HS-27A (cell line): ENCODE measurements around the gene CORT.

Experiments used
- DNase-seq: peaks from one replicate; pipeline ENCODE4 v3.0.0-alpha.2; 2012; ENCODE audit warnings: low read depth, missing footprints

Gene CORT

DNA sequence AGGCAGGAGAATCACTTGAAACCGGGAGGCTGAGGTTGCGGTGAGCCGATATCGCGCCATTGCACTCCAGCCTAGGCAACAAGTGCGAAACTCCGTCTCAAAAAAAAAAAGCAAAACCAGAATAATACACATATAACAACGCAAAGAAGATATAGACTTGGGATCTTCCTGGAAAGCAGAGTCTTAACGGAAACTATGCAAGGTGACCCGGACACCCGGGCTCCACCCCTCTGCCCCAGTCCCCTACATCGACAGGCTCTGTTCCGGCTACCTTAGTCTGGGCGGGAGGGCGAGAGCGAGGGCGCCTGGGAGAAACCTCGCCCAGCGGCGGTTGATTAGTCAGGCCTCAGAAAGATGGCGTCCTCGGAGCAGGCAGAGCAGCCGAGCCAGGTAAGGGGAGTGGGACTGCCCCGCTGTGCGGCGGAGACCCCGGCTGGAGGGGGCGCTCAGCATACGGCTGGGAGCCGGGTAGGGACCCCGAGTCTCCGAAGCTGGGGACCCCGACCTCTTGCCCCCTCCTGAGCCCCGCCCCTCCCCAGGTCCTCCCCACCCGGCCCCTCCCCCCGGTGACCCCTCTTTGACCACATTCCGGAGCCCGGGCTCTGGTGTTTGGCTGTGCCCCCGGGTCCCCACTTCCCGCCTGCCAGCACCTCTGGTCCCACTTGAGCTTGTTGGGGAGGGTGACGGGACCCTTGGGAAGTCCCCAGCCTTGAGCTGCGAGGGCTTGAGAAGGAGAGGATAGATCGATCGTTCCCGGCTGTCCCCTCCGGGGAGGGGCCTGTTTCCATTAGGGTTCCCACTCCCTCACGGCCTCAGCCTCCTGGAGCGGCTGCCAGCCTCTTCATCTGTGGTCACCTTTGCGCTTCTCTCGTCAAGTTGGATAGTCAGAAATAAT is 25.0 kb downstream of the CORT start, which contains the start of gene PEX14:
Gene PEX14 (plus strand): TSS at position 338 of the 895 bp plus-strand sequence. CDS start 17 bp downstream, at position 355.
- peak; percentile 59 for DNase-seq

DNA sequence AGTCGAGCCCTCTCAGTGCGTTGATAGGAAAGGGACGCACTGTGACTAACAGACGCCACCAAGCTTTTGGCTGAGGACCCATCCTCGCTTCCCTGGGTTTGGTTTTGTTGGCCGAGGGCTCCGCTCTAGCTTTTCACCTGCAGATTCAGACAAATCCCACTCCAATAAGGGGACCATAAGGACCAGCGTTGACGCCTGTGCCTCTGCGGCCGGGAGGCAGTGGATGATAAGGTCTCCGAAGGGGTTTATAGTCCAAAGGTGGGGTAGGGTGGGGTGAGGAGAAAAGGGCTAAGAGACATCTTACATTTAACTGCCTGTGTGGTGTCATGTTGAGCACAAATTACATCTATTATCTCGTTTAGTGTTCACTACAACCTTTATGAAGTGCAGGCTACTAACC is 25.7 kb downstream of the CORT start:
- DNase-seq: no peak

DNA sequence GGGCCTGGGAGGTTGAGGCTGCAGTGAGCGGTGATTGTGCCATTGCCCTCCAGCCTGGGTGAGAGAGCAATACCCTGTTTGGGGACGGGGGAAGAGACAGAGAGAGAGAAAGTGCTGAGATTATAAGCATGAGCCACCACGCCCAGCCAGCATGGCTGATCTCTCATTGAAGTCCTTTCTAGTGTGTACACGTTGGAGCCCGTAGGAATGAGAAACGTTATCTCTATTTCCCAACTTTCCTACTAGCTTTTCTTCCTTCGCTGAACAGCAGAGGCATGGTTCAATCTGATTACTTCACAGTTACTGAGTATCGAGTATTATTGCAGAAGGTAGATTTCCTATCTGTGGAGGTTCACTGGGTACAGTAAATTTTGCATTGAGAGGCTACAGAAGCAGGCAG is 29.5 kb downstream of the CORT start:
- no peak for DNase-seq

DNA sequence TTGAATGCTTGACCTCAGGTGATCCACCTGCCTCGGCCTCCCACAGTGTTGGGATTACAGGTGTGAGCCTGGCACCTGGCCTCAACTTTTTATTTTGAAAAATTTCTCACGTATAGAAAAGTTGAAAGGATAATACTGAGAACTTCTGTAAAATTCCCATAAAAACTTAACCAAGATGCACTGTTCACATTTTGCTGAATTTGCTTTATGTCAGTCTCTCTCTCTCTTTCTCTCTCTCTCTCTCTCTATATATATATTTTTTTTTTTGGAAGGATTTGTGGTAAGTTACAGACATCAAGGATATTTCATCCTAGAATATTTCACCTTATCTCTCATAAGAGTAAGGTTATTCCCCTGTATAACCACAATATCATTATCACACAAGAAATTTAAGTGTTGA is 30.8 kb downstream of the CORT start:
- DNase-seq: no peak

DNA sequence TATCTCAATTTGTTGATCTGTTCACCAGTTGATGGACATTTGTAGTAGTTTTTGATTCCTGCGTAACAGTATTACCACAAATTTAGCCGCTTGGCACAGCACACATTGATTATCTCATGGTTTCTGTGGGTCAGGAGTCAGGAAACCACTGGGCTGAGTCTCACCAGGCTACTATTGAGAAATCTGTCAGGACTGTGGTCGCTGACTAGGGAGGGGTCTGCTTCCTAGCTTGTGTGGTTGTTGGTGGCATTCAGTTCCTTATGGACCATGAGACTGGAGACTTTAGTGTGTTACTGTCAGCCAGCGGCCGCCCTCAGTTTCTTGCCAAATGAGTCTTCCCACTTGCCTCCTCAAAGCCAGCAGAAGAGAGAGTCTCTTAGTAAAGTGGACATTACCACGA is 34.7 kb downstream of the CORT start:
- DNase-seq: no peak

DNA sequence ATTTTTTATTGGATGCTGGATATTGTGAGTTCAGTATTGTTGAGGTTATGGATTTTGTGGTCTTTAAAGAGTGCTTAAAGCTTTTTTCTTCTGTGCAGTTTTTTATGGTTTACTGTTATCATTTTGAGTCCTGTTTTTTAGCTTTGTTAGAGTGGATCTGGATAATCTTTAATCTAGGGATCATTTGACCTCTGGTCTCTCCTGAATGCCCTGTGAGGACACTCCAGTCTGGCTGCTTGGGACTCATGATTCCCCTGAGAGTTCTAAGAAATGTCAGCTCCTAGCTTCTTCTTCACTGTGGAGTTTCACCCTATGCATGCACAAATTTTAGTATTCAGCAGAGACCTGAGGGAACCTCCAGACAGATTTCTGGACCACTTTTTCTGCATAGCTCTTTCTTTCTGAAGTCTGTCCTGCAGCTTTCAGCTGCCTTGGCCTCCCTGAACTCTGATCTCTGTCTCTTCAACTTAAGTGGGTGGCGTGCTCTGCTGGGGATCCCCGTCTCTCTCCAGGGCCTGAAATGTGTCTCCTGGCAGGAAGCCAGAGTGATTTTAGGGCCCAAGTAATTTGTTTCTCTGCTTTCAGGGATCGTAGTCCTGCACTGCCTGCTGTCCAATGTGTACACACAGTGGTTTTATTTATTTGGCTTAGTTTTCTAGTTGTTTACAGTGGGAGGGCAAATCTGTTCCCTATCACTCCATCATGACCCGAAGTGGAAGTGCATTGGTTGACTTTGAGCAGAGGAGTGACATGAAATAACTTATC is 39.6 kb downstream of the CORT start:
- no peak for DNase-seq

DNA sequence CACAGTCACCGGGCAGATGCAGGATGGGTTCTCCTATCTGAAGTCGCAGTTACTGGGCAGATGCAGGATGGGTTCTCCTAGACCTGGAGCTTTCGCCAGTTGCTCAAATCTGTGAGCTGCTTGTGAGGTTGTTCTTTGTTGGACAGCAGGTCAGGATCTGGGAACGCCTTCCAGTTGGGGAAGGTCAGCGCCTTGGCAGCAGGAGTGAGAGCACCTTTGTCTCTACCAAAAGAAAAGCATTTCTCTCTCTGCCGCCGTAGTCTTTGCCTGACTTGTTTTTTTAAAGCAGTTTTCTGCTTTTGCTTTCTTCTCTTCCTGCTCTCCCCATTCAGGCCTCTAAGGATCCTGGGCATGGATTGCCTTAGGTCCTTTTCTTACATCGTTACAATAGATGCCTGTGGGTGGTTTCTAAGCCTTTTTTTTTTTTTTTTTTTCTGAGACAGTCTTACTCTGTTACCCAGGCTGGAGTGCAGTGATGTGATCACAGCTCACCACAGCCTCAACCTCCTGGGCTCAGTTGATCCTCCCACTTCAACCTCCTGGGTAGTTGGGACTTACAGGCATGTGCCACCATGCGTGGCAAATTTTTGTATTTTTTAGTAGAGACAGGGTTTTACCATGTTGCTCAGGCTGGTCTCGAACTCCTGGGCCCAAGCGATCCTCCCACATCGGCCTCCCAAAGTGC is 40.6 kb downstream of the CORT start:
- no peak for DNase-seq

DNA sequence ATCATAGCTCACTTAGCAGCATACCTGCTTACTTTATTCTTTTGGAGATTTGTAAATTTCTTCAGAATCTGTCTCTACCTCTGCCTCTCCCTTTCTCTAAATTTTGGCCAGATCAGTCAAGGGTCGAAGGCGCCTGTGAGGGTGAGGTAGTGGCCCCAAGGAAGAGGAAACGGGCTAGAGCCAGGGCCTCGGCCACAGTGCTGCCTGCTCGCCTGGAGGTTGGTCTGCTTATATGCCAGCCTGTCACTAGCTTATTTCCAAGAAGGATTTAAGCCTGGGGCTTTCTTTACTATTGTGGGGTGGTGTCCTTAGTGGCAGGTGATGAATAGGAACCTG is 44.6 kb downstream of the CORT start:
- DNase-seq: no peak

DNA sequence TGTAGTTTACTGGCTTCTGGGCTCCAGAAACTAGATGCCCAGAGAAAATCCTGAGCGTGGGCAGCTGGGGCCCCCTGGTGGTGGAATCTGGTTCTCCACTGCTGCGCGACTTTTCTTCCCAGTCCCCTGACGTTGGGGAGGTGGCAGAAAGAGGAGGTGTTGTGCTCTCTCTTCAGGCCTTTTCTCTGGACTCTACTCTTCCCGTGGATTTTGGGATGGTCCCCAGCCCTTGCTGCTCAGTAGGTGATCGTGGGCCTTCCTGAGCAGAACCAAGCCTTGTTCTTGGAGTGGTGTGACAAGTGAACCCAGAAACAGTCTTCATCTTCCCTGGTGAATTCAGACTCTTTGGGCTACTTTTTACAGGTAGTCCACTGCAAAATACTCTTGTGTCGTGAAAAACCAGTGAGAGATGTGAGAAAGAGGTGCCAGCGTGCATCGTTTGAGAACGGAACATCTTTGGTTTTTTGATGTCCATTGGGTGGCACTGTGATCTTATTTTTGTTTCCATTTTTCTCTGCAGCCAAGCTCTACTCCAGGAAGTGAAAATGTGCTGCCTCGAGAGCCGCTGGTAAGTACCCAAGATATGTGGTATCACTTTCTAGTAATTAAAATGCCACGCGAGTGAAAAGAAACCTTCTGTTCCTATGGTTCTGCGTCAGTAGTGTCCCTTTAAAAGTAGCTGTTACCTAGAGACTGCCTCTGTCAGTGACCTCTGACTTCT is 45.1 kb downstream of the CORT start:
- DNase-seq: no peak

DNA sequence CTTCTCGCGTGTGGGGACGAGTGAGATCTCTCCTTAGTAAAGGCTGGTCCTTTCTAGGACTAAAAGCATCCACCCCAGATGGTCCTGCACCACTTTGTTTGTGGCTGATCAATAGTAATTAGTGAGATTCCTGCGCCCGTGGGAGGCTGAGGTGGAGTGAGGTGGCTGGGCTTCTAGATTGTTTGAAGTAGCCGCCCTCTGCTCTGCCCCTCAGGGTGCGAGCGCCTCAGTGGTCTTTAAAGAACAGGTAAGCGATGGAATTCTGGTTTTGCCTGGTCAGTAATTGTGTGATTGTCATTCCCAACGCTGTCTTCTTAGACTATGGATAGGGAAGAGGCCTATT is 45.6 kb downstream of the CORT start:
- no peak for DNase-seq

DNA sequence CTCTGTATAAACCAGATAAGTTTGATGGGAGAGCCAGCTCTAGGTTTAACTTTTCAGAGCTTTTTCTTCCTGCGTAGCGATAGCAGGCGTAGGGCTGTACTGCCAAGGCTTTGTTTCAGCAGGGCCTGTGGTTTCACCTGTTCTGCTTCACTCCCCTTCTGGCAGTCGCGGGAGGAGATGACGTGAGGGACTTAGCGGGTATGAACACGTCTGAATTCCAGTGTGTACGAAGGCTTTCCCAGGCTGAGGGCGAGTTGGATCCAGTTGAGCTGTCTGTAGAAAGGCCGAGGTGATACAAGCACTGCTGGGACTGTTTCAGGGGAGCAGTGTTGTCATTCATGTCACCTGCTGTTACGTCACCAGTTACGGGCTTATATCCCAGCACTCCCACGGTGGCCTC is 46.1 kb downstream of the CORT start:
- no peak for DNase-seq

DNA sequence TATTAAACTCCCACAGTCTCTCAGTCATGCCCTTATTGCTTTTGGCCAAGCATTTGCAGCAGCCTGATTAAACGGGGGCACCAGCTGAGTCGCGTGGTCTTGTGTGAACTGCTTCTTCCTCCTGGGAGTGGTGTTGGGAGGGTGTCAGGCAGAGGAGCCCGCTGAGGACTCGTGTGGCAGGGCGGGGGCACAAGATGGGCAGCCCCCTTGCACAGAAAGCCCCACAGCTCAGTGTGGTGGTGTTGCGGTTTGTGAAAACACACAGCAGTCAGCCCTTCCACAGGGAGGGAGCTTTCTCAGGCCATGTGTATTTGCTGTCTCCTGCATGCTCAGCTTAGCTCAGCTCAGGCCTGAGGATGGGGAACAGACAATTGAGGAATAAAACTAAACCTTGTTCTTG is 47.3 kb downstream of the CORT start:
- DNase-seq: no peak

DNA sequence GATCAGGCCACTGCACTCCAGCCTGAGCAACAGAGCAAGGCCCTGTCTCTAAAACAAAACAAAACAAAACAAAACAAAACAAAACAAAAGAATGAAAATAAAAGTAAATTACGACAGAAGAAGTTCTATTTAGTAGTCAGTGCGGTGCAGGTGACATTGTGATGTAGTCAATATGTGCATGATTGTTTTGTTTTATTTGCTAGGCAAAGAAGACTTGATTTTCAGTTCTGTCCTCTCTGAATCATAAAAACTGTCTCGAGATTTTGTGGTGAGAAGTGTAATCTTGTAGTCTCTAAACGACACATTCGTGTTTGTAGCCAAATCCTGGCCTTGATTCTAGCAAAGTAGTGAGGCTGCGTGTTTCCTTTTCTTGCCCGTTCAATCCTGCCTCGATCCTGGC is 48.4 kb downstream of the CORT start:
- no peak for DNase-seq
